ENCODE data around the gene FAM118A.

The FAM118A gene

DNA sequence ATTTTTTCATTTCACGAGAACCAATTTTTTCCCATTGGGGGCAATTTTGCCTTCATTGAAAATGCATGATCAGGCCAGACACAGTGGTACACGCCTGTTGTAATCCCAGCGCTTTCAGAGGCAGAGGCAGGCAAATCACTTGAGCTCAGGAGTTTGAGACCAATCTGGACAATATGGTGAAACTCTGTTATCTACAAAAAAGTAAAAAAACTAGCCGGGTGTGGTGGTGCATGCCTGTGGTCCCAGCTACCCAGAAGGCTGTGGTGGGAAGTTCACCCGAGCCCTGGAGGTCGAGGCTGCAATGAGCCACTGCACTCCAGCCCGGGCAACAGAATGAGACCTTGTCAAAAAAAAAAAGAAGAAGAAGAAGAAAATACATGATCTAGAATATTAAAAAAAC is 44.2 kb upstream of the FAM118A start:
- TF ChIP-seq, protein P1, sequence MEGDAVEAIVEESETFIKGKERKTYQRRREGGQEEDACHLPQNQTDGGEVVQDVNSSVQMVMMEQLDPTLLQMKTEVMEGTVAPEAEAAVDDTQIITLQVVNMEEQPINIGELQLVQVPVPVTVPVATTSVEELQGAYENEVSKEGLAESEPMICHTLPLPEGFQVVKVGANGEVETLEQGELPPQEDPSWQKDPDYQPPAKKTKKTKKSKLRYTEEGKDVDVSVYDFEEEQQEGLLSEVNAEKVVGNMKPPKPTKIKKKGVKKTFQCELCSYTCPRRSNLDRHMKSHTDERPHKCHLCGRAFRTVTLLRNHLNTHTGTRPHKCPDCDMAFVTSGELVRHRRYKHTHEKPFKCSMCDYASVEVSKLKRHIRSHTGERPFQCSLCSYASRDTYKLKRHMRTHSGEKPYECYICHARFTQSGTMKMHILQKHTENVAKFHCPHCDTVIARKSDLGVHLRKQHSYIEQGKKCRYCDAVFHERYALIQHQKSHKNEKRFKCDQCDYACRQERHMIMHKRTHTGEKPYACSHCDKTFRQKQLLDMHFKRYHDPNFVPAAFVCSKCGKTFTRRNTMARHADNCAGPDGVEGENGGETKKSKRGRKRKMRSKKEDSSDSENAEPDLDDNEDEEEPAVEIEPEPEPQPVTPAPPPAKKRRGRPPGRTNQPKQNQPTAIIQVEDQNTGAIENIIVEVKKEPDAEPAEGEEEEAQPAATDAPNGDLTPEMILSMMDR (conservative IDR thresholded peaks at IDR 0.05; ENCODE audit: control insufficient read depth, insufficient read depth, low read depth, low read length), result no peak
- H3K4me3 ChIP-seq (ENCODE audit: control insufficient read depth, low read depth, low read length), result no peak overlapping the region
- DNase-seq (ENCODE audit: low read depth), result no peak

DNA sequence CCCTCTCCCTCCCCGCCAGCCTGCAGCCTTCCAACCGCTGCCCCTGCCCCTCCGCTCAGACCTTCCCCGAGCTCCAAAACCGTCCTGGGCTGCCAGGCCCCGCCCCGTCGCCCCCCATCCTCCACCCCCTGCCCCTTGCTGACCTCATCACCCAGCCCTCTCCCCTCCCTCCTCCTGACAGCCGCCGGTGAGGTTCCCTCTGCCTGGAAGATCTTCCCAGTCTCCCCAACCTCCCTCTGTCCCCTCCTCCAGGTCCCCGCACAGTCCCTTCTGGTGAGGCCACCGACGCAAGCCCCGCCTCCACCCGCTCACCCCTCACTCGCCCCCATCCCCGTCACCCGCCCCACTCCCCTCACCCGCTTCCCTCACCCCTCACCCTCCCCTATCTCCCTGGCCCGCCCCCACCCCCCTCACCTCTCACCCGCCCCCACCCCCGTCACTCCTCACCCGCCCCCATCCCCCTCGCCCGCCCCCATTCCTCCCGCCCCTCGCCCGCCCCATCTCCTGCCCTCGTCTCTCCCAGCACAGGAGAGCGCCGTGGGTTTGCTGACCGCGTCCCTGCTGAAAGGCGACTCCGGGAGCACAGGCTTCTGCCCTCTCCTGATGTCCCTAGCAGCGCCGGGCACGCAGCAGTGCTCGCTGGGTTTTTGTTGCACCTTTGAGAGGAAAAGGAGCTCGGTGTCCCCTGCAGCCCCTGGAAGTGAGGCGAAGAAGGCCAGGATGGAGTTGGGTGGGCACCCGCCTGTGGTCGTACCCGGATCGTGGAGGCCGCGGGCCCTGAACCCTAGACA is 41.4 kb upstream of the FAM118A start:
- TF ChIP-seq, protein P1 (conservative IDR thresholded peaks at IDR 0.05; ENCODE audit: control insufficient read depth, insufficient read depth, low read depth, low read length), result no peak
- H3K4me3 ChIP-seq (ENCODE audit: control insufficient read depth, low read depth, low read length), result peak overlapping the region; percentile 58
- no peak for DNase-seq (ENCODE audit: low read depth)

DNA sequence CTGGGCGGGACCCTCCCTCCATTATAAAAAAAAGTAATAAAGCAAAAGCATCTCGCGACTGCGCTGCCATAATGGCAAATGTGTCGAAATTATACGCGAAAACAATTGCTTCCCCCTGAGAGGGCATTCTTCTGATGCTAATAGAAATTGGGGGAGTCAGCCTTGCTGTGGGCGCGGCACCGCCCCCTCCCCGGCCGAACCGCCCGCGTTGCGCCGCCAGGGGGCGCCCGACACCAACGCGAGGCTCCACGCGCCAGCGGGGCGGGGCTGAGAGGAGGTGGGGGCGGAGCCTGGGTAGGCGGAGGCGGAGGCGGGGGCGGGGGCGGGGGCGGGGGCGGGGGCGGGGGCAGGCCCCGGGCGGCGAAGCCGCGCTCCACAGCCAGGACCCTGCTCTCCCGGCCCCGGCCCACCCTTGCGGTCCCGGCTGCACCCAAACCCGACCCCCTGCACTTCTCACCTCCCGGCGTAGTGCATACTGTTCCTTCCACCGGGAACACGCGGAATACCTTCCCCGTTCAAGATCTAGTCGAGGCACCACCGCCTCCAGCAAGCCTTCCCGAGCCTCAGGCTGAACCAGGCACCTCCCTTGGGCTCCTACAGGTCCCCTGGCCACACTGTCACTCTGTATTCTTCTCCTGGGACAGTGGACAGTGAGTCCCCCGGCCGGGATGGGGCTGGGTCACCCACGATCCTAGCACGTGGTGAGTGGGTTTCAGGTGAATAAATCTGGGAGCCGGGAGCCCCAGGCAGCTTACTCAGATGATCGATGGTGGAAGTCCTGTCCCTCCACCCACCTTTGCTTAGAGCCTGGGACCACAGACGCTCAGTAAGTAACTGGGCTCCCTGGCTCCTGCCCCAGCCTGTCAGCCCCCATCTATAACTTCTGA is 40.5 kb upstream of the FAM118A start:
- H3K4me3 ChIP-seq (ENCODE audit: control insufficient read depth, low read depth, low read length), result peak overlapping the region; percentile 58
- DNase-seq (ENCODE audit: low read depth), result peak; percentile 52
- TF ChIP-seq, protein P1 (conservative IDR thresholded peaks at IDR 0.05; ENCODE audit: control insufficient read depth, insufficient read depth, low read depth, low read length), result peak; percentile 33

DNA sequence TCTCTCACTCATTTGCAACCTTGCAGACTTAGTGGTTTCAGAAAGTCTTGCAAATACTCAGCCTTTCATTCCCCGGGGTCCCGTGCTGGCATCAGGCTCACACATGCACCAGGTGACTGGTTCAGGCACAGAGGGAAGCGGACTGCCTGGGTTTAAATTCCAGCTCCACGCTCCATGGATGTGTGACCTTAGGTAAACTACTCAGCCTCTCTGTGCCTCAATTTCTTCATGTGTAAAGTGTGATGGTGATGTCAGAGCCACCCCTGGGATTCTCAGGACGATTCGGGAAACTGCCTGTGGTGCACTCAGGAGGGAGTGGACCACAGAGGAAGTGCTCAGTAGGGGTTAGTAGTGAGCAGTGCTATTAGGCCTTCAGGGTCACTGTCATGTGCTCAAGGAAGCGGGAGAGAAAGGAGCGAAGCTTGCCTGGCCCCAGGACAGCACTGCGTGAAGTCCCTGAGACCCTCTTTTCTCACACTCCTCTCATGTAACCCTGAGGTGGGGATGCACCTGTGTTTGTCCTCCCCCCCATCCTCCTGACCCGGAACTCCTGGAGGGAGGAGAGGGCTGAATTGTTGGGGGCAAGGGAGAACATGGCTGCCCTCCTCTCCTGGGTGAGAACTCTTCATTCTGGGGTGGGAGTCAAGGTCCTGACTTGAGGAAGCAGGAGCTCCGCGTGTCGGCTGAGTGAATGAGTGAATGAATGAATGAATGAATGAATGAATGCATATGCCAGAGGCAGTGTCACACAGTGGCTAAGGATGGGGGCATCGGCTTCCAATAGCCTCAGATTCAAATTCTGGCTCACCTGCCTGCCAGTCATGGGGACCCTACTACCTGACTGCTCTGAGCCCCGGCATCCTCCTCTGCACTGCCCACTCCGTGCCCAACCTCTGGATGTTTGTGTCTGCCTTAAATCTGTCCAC is 39.4 kb upstream of the FAM118A start:
- DNase-seq (ENCODE audit: low read depth), result no peak
- no peak overlapping the region for H3K4me3 ChIP-seq (ENCODE audit: control insufficient read depth, low read depth, low read length)
- TF ChIP-seq, protein P1 (conservative IDR thresholded peaks at IDR 0.05; ENCODE audit: control insufficient read depth, insufficient read depth, low read depth, low read length), result no peak

DNA sequence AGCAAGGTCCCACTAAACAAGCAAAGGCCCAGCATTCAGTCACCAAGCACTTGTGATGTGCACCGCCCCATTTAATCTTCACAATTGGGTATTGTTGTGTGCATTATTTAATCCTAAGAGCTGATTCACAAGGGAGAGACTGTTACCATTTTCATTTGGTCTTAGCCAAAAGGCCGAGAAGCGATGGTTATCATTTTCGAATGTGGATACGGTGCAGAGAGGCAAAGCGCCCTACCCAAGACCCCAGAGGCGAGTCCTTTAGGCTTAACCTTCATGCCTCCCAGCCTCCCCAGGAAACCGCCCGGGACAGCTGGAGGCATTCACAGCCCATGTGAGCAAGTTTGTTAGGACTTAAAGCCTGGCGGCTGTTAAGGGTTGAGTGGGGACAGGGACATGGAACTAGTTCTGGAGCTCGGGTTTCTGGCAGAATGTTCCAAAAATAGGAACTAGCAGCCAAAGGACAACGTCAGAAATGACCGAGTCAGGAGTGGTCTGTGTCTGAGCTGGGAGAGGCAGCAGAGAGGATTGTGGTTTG is 38.0 kb upstream of the FAM118A start:
- no peak overlapping the region for H3K4me3 ChIP-seq (ENCODE audit: control insufficient read depth, low read depth, low read length)
- DNase-seq (ENCODE audit: low read depth), result peak; percentile 21
- TF ChIP-seq, protein P1 (conservative IDR thresholded peaks at IDR 0.05; ENCODE audit: control insufficient read depth, insufficient read depth, low read depth, low read length), result no peak

DNA sequence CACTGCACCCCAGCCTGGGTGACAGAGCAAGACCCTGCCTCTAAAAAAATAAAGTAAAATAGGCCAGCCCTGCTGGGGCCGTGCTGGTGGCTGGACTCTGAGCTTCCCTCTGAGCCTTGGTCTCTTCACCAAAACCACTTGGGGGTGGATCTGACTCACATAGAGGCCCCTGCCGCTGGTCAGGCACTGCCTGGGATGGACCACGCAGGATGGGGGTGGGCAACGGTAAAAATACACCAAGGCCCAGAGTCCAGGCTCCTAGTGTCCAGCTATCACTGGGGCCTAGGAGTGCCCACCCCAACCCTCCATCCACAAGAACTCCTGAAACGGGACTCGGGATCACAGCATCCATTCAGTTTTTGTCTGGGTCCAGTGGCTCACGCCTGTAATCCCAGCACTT is 37.2 kb upstream of the FAM118A start:
- TF ChIP-seq, protein P1 (conservative IDR thresholded peaks at IDR 0.05; ENCODE audit: control insufficient read depth, insufficient read depth, low read depth, low read length), result no peak
- DNase-seq (ENCODE audit: low read depth), result no peak
- H3K4me3 ChIP-seq (ENCODE audit: control insufficient read depth, low read depth, low read length), result no peak overlapping the region
